Spinal cord (tissue), 10 donors: ENCODE results near the gene ATG16L2. TPM values are rescaled to one million over a fixed set of nuclear protein-coding genes. Genes with fewer than 3 reads are reported as not detected.

Experiments
- DNase-seq, 6 donors: peaks; one replicate each; pipeline versions ENCODE4 v3.0.0 to v3.0.0-alpha.2; 2013 to 2015; ENCODE audit warnings: low spot score in 6 of 6, low read depth in 4 of 6
- H3K27ac ChIP-seq: one replicate; pipeline ENCODE4 v1.5.1; 2013; ENCODE audit warnings: low read depth, low read length, control low read depth
- H3K27me3 ChIP-seq: one replicate; pipeline ENCODE4 v1.6.1; 2013; ENCODE audit warnings: low read length; ENCODE audit not compliant: control insufficient read depth, insufficient read depth
- H3K36me3 ChIP-seq: one replicate; pipeline ENCODE4 v1.6.1; 2013; ENCODE audit warnings: low read length; ENCODE audit not compliant: control insufficient read depth, insufficient read depth
- H3K4me1 ChIP-seq: one replicate; pipeline ENCODE4 v1.6.1; 2013; ENCODE audit warnings: low read length; ENCODE audit not compliant: control insufficient read depth, insufficient read depth
- H3K4me3 ChIP-seq: one replicate; pipeline ENCODE4 v1.5.1; 2013; ENCODE audit warnings: low read depth, low read length, control low read depth
- H3K9me3 ChIP-seq: one replicate; pipeline ENCODE4 v1.6.1; 2013; ENCODE audit warnings: low read length; ENCODE audit not compliant: control insufficient read depth, insufficient read depth
- WGBS: methylation state at CpG from one replicate; pipeline ENCODE4 v1.1.5; 2013; ENCODE audit warnings: missing lambda C conversion rate; ENCODE audit not compliant: insufficient coverage; 5-methylcytosine and 5-hydroxymethylcytosine counted together
- polyA plus RNA-seq, 2 donors: library from polyadenylated mRNA; unstranded; fragments of 120-200 nt; gene quantifications; one replicate each; pipeline ENCODE4 v1.2.1, GENCODE V29; 2013; ENCODE audit not compliant: insufficient read length in 2 of 2
- total RNA-seq, 2 donors: library from RNA; depleted of rRNA in 1 of 2; stranded (reverse); fragments of 120-200 nt in 1 of 2; fragments of >200 nt in 1 of 2; gene quantifications; one replicate each; pipeline versions ENCODE4 v1.2.3 to v1.2.4, GENCODE V29; 2013 to 2014
- donor health status: healthy.

ATG16L2 gene
- total and polyA plus RNA-seq, 4 donors: 12.5 to 32.2 (median 21.9) TPM

GRCh38 chr11:72778535-72779494 is 35.4 kb upstream of the ATG16L2 start:
- Histone ChIP-seq H3K36me3 (peaks cover 37% of the 10 kb centered on the region), H3K4me1 (peaks cover 59% of the 10 kb centered on the region), H3K9me3 (no peaks in the 10 kb centered on the region), H3K4me3 (no peak overlapping the region), H3K27ac (no peak overlapping the region), H3K27me3 (no peaks in the 10 kb centered on the region)
- WGBS: 64% methylated on average over 2 of the region's 7 CpGs
- no peak for DNase-seq

GRCh38 chr11:72779495-72780128 is 34.6 kb upstream of the ATG16L2 start:
- Histone ChIP-seq H3K27ac (no peak overlapping the region), H3K4me3 (no peak overlapping the region), H3K36me3 (peaks cover 31% of the 10 kb centered on the region), H3K27me3 (no peaks in the 10 kb centered on the region), H3K4me1 (peaks cover 51% of the 10 kb centered on the region), H3K9me3 (no peaks in the 10 kb centered on the region)
- no peak for DNase-seq
- 43% methylated on average over 1 of the region's 4 CpGs for WGBS

- H3K27ac ChIP-seq: no peak overlapping the region
Measured at GRCh38 chr11:72780296-72781062, 33.7 kb upstream of the ATG16L2 start.

GRCh38 chr11:72781063-72781312 is 33.2 kb upstream of the ATG16L2 start:
- Histone ChIP-seq H3K27ac (no peak overlapping the region), H3K9me3 (no peaks in the 10 kb centered on the region), H3K27me3 (no peaks in the 10 kb centered on the region), H3K4me1 (peaks cover 40% of the 10 kb centered on the region), H3K36me3 (peaks cover 31% of the 10 kb centered on the region), H3K4me3 (peak overlapping the region; percentile 32)
- no peak for DNase-seq
- WGBS: 21% methylated on average over 17 of the region's 17 CpGs

More at GRCh38 chr11:72780296-72781062, 33.7 kb upstream of the ATG16L2 start:
- Histone ChIP-seq H3K4me1 (peaks cover 43% of the 10 kb centered on the region), H3K9me3 (no peaks in the 10 kb centered on the region), H3K36me3 (peaks cover 31% of the 10 kb centered on the region), H3K4me3 (peak overlapping the region; percentile 32), H3K27me3 (no peaks in the 10 kb centered on the region)
- no peak for DNase-seq
- 94% methylated on average over 7 of the region's 10 CpGs for WGBS

GRCh38 chr11:72781313-72782080 is 32.7 kb upstream of the ATG16L2 start:
- DNase-seq: peak in 2 of 6 donors; percentile 62 to 67
- WGBS: under 1% methylated on average over 86 of the region's 89 CpGs
- peaks cover 39% of the 10 kb centered on the region for H3K4me1 ChIP-seq
- no peaks in the 10 kb centered on the region for H3K27me3 ChIP-seq
- H3K4me3 ChIP-seq: peak overlapping the region; percentile 37
- no peak overlapping the region for H3K27ac ChIP-seq
- H3K36me3 ChIP-seq: peaks cover 31% of the 10 kb centered on the region
- no peaks in the 10 kb centered on the region for H3K9me3 ChIP-seq

- no peaks in the 10 kb centered on the region for H3K27me3 ChIP-seq
- WGBS: 27% methylated on average over 13 of the region's 14 CpGs
- H3K4me3 ChIP-seq: peak overlapping the region; percentile 37
- H3K36me3 ChIP-seq: peaks cover 25% of the 10 kb centered on the region
- no peak overlapping the region for H3K27ac ChIP-seq
- DNase-seq: peak in 2 of 6 donors; percentile 24 to 63
- no peaks in the 10 kb centered on the region for H3K9me3 ChIP-seq
- peaks cover 38% of the 10 kb centered on the region for H3K4me1 ChIP-seq
Measured at GRCh38 chr11:72782081-72782920, 31.9 kb upstream of the ATG16L2 start.

- WGBS: no CpG with 5 or more reads among the region's 2 CpGs
- Histone ChIP-seq H3K4me1 (peaks cover 35% of the 10 kb centered on the region), H3K27ac (no peak overlapping the region), H3K27me3 (no peaks in the 10 kb centered on the region), H3K36me3 (peaks cover 17% of the 10 kb centered on the region), H3K4me3 (no peak overlapping the region), H3K9me3 (no peaks in the 10 kb centered on the region)
- DNase-seq: no peak
Measured at GRCh38 chr11:72783144-72783905, 30.9 kb upstream of the ATG16L2 start.

- WGBS: 89% methylated on average over 9 of the region's 10 CpGs
- DNase-seq: no peak
- Histone ChIP-seq H3K27me3 (no peaks in the 10 kb centered on the region), H3K4me3 (no peak overlapping the region), H3K27ac (no peak overlapping the region), H3K36me3 (peaks cover 13% of the 10 kb centered on the region), H3K4me1 (peaks cover 40% of the 10 kb centered on the region), H3K9me3 (no peaks in the 10 kb centered on the region)
Measured at GRCh38 chr11:72784662-72785061, 29.5 kb upstream of the ATG16L2 start.
